Raji (cell line): ENCODE results near the gene SUMO3.

Experiments
- POLR2A ChIP-seq: IDR thresholded peaks from 2 replicates; pipeline ENCODE4 v1.6.1; 2011; ENCODE audit warnings: low read depth, low read length, control low read depth; ENCODE audit not compliant: insufficient read depth

SUMO3 gene

DNA sequence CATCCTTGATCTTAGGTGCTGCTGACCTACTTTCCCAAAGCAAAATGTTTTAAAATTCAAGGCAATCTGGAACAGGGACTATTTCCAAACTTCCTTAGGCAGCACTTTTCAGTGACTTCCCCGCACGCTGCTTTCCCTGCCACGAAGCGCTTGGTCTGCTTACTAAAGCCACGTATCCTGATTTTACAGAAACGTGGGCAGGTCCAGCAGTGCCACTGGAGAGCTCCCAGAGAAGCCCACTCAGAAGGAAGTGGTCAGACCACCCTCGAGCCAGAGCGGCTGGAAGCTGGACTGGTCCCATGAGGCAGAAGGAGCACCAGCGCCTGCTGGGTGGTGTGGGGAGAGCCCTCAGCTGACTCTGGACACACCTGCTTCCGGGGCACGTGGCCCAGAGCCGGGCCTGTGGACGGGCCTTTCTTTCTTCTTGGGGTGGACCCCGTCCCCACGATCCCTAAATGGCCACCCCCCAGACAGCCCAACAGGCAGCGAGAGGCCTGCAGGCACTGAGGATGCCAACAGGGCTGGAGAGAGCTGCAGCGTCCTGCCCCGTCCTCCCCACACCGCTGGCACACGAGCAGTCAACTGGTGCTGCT is 32.4 kb upstream of the SUMO3 start:
- no peak for TF ChIP-seq POLR2A

DNA sequence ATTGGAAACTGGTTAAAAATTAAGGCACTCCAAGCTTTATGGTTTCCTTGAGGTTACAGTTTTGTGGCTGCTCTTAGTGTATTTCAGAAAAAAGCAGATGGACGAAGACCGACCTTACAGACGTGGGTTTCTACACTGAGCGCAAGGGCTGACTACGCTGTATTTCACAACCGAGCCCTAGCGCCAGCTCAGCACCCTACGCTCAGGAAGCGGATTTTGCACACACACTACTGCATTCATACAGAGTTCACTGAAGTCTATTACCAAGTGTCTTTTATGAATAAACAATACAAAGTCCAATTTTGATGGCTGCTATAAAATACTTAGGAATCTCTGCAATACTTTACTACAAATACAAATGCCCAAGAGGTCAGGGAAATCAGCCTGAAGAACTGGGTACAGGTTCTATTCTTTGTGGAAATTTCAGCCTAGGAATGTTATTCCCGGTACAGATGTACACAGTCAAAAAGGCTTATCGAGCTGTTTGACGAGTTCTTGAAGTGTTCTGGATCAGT is 31.8 kb upstream of the SUMO3 start:
- no peak for TF ChIP-seq POLR2A

DNA sequence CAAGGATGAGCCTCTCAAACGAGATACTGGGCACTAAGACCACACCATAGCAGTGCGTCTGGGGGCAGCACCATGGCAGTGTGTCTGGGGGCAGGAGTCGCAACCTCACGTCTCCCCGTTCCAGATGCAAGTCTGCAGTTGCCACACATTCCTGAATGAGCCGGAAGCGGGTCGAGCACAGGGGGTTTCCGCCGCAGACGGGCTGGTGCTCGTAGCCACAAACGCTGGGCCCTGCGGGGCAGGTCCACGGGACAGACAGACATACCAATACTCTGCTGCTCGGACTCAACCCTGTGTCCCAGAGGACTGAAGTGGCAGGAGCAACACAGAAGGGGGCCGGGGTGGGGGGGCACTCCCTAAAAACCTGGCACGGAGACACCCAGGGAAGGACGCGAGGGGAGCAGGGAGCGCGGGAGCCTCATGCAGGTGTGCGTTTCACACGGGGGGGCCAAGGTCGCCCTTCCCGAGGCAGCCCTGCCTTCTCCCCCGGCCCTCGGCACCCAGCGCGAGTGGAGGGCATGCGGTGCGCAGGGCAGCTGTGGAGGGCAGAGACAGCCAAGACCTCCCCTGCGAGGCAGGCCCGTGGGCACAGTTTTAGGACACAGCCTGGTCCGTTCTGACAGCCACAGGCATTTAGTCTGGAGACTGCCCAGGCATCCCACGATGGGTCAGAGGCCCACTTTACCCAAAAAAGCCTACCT is 31.1 kb upstream of the SUMO3 start:
- no peak for TF ChIP-seq POLR2A

DNA sequence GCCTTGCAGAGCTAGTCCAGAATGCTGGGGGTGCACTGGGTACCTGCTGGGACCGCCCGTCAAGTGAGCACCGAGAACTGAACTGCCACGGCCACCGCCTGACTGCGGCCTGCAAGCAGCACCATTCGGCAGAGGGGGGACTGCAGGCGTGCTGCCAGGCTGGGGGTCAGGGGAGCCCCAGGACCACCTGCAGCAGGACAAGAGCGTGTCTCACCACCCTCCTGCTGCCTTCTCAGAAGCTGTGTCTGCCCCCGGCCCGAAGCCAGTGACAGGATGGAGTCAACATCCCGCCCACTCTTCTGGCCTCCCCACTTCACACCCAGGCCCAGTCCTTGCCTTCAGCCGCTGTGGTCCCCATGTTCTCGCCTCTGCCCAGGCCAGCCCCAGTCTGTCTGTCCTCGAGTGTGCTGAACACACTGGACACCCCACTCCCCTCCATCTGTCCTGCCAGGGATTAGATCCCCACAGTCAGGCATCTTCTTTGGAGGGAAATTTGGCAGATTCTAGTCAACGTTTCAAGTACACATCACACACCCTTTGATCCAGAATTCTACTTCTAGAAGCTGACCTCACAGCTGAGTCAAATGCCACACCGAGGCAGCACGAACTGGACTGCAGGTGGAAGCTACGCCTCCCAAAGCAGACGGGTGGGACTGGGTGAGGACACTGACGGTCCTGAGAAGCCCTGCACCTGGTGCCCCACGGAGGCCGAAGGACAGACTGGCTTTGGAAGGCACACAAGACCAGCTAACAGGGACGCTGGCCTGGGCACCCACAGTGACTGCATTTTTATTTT is 29.6 kb upstream of the SUMO3 start:
- TF ChIP-seq POLR2A, result no peak

DNA sequence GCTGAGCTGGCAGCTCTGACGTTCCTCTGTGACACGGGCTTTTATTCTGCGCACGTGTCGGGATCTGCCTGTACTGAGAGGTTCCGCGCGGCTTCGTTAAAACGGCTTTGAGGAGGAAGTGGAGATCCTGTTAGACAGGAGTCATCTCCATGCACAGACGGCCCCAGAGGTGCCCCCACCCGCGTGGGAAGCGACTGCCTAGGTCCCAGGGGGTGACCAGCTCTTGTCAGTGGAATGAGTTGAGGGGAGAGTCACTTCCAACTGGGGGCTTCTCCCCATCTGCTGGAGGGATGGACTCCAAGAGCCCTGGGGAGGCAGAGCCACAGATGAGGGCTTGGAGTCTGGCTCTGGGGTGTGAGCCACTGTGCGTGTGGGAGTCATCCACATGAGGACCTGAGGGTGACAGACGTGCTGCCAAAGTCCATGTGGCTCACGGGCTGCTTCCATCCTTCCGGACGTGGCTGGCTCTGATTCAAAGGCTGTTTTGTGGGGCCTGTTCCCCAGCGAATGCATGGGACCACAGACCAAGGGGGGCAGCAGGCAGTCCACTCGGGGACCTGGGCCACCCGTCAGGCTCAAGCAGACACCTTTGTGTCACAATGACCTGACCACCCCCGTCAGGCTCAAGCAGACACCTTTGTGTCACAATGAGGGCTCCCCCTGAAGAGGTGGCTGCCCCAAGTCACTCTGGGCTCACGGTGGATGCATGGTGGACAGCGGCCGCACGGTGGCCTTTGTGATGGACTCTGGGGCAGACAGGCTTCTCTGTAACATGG is 28.8 kb upstream of the SUMO3 start:
- TF ChIP-seq POLR2A, result no peak

DNA sequence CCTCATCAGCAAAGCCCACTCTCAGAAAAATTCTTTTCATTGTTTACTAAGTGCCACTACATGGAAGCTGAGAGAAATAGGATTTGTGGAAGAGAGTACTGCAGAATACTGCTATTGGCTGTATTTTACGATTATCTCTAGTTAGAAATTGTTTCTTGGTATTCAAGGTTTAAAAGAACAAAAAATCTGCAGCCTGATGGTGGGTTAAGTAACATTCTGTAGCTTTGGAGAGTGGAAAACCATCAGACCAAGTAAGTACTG is 28.3 kb upstream of the SUMO3 start:
- TF ChIP-seq POLR2A, result no peak

- TF ChIP-seq POLR2A, result no peak
Observed at GRCh38 chr21:44845418-44846223, 27.8 kb upstream of the SUMO3 start.

DNA sequence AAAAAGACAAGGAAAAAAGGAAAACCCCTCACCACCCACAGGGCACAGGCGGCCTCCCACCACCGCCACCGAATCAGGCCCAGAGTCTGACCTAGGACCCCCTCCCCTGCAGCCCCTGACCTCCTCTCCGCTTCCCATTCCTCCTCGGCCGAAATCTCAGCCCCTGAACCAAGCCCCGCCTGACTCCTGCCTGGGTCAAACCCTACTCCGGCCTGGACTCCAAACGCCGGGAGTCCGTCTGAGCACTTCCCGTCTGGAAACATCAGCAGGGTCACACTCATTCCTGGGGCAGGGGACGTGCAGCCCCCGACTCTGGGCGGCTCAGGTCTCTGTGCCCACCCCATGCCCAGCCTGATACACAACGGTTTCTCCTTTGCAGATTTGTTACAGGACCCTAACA is 26.4 kb upstream of the SUMO3 start:
- no peak for TF ChIP-seq POLR2A

- TF ChIP-seq POLR2A, result no peak
Observed at GRCh38 chr21:44842721-44843445, 25.0 kb upstream of the SUMO3 start.

GRCh38 chr21:44842087-44842486 is 24.2 kb upstream of the SUMO3 start:
- no peak for TF ChIP-seq POLR2A

DNA sequence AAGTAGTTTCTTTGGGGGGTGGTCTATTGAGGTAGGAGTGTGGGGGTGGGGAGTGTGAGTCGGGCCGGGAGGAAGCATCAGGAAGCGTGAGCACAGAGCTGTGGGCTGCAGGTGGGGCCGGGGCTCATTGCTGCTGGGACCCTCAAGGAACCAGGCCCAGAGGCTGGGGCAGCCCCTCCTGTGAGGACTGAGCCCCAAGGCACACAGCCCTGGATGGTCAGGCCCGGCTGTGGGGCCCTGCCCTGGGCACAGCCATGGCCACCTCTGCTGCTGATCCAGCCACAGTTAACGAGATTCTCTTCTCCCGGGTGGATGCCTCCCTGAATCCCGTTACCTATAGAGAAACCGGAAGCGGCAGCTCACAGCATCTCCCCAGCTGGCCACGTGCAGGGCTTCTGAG is 22.9 kb upstream of the SUMO3 start:
- TF ChIP-seq POLR2A, result no peak

DNA sequence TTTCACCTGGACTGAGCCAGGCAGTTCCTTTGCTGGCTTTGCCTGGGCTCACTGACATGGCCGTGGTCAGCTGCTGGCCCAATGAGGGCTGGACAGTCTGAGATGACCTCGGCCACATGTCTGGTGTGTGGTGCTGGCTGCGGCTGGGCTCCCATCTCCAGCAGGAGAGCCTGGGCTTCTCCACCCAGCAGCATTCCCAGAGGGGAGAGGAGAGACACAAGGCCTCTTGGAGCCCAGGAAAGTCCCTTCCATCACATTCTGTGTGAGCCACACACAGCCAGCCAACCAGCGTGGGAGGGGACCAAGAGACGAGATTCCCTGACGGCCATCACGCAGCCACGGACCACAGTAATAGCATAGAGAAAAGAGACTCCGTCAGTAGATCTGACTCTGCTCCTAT is 21.1 kb upstream of the SUMO3 start:
- no peak for TF ChIP-seq POLR2A

GRCh38 chr21:44838039-44838895 is 20.4 kb upstream of the SUMO3 start:
- TF ChIP-seq POLR2A, result no peak
